ENCODE data around the gene REP15.

DNA sequence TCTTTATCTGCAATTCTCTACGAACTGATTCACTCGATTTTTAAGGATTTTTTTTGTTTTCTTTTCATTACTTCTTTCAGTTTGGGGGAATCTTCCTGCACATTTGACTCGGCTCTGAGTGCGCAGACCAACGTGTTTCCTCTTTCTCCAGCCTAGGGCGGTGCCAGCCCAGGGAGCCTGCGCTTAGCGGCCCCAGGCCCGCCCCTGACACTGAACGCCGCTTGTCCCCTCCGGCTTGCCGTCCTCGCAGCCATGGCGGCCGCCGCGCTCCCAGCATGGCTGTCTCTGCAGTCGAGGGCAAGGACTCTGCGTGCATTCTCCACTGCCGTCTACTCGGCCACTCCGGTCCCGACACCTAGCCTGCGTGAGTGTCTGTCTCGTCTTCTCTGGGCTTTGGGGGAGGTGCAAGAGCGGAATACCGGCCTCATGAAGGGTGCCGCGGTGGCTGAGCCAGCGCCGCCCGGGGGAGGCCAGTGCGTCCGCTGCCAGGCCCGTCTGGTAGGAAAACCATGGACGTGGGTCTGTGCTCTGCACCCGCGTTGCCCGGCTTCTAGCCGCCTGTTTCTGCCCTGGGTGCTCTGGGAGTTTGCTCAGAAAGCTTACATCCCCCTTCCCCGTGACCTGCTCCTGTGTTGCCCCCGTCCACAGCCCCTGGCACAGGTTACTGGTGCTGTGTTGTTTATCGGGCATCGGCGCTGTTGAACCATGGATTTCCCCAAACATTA, 14.5 kb downstream of the REP15 start, which contains the start of gene MRPS35:
- TF ChIP-seq, protein P1, sequence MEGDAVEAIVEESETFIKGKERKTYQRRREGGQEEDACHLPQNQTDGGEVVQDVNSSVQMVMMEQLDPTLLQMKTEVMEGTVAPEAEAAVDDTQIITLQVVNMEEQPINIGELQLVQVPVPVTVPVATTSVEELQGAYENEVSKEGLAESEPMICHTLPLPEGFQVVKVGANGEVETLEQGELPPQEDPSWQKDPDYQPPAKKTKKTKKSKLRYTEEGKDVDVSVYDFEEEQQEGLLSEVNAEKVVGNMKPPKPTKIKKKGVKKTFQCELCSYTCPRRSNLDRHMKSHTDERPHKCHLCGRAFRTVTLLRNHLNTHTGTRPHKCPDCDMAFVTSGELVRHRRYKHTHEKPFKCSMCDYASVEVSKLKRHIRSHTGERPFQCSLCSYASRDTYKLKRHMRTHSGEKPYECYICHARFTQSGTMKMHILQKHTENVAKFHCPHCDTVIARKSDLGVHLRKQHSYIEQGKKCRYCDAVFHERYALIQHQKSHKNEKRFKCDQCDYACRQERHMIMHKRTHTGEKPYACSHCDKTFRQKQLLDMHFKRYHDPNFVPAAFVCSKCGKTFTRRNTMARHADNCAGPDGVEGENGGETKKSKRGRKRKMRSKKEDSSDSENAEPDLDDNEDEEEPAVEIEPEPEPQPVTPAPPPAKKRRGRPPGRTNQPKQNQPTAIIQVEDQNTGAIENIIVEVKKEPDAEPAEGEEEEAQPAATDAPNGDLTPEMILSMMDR (conservative IDR thresholded peaks at IDR 0.05; ENCODE audit: low read depth, low read length): no peak
- TF ChIP-seq, protein P2, sequence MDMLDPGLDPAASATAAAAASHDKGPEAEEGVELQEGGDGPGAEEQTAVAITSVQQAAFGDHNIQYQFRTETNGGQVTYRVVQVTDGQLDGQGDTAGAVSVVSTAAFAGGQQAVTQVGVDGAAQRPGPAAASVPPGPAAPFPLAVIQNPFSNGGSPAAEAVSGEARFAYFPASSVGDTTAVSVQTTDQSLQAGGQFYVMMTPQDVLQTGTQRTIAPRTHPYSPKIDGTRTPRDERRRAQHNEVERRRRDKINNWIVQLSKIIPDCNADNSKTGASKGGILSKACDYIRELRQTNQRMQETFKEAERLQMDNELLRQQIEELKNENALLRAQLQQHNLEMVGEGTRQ (IDR thresholded peaks at IDR 0.05; ENCODE audit: low read depth, low read length): no peak
- TF ChIP-seq RCOR1 (IDR thresholded peaks at IDR 0.05; ENCODE audit: insufficient replicate concordance, low read length): no peak
- TF ChIP-seq POLR2A (IDR thresholded peaks at IDR 0.05; ENCODE audit: low read depth, low read length): peak; percentile 79
- no peak for TF ChIP-seq SMC3 (IDR thresholded peaks at IDR 0.05; ENCODE audit: low read depth, low read length)
- no peak for TF ChIP-seq RAD21 (IDR thresholded peaks at IDR 0.05; ENCODE audit: low read length)
- no peak for TF ChIP-seq MAFK (IDR thresholded peaks at IDR 0.05; ENCODE audit: low read depth, low read length)
- TF ChIP-seq FOS (IDR thresholded peaks at IDR 0.05; ENCODE audit: low read depth, low read length): no peak
- TF ChIP-seq CEBPB (IDR thresholded peaks at IDR 0.05; ENCODE audit: low read depth, low read length): no peak
- no peak for TF ChIP-seq BHLHE40 (IDR thresholded peaks at IDR 0.05; ENCODE audit: low read depth, low read length)
- TF ChIP-seq RFX5 (IDR thresholded peaks at IDR 0.05; ENCODE audit: low read depth, low read length): no peak
- no peak for TF ChIP-seq NFE2L2 (IDR thresholded peaks at IDR 0.05; ENCODE audit: low read depth, low read length)
- TF ChIP-seq, protein P3, sequence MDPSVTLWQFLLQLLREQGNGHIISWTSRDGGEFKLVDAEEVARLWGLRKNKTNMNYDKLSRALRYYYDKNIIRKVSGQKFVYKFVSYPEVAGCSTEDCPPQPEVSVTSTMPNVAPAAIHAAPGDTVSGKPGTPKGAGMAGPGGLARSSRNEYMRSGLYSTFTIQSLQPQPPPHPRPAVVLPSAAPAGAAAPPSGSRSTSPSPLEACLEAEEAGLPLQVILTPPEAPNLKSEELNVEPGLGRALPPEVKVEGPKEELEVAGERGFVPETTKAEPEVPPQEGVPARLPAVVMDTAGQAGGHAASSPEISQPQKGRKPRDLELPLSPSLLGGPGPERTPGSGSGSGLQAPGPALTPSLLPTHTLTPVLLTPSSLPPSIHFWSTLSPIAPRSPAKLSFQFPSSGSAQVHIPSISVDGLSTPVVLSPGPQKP (IDR thresholded peaks at IDR 0.05; ENCODE audit: borderline replicate concordance, low read depth, low read length): no peak
- TF ChIP-seq MXI1 (IDR thresholded peaks at IDR 0.05; ENCODE audit: borderline replicate concordance, low read depth, low read length): peak; percentile 98

Measured in IMR-90 (cell line).